ENCODE measurements around the gene ZFC3H1. TPM values are rescaled to one million over a fixed set of nuclear protein-coding genes. Genes with fewer than 3 reads are reported as not detected.

Gene ZFC3H1
- total RNA-seq, 1 donor from 2014 or later = 49.7 TPM

- H3K9me3 Mint-ChIP-seq (ENCODE audit: unreplicated experiment) = no peaks in the 10 kb centered on the region
- H3K27me3 Mint-ChIP-seq (ENCODE audit: unreplicated experiment) = no peaks in the 10 kb centered on the region
- no peak overlapping the region for H3K4me3 Mint-ChIP-seq (ENCODE audit: unreplicated experiment)
- TF ChIP-seq CTCF (IDR thresholded peaks at IDR 0.05) = no peak
- no peaks in the 10 kb centered on the region for H3K4me1 Mint-ChIP-seq (ENCODE audit: unreplicated experiment)
- H3K27ac Mint-ChIP-seq (ENCODE audit: unreplicated experiment) = no peak overlapping the region
- peaks cover 26% of the 10 kb centered on the region for H3K36me3 Mint-ChIP-seq (ENCODE audit: unreplicated experiment)
- no peak for DNase-seq (ENCODE audit: extremely low spot score, unreplicated experiment)
These were observed 100.7 kb downstream of the ZFC3H1 start for GRCh38 chr12:71562676-71563595.

Other genes starting within 250 kb of the ZFC3H1 start
- gene LGR5, start 224.1 kb downstream of the ZFC3H1 start, total RNA-seq = 55.8 and 56.4 TPM in 2 replicates
- gene THAP2, start 453 bp upstream of the ZFC3H1 start, total RNA-seq = 5.0 and 5.1 TPM in 2 replicates
- 28.0 and 32.5 TPM in 2 replicates for gene TMEM19, start 22.2 kb upstream of the ZFC3H1 start, total RNA-seq
- 70.6 and 75.7 TPM in 2 replicates for gene RAB21, start 91.0 kb upstream of the ZFC3H1 start, total RNA-seq
- gene TBC1D15, start 175.9 kb upstream of the ZFC3H1 start, total RNA-seq = 50.9 and 52.2 TPM in 2 replicates